H1 (cell line): ENCODE results near the gene ADAT3. TPM values are rescaled to one million over a fixed set of nuclear protein-coding genes. Genes with fewer than 3 reads are reported as not detected.
A peak's percentile ranks its signal among the peaks of the same experiment; 100 is the strongest.

Source experiments
- CTCF ChIA-PET: fragments of 300-600 bp; sonication (Branson Sonifier 250); formaldehyde crosslinking; loops from one replicate; lab custom pipeline; 2021; ENCODE audit not compliant: partially characterized antibody; lab: Charles Lee
- POLR2A ChIA-PET: fragments of 300-600 bp; sonication (Branson Sonifier 250); formaldehyde crosslinking; loops from one replicate; lab custom pipeline; 2021; ENCODE audit warnings: inconsistent platforms; ENCODE audit not compliant: partially characterized antibody; lab: Charles Lee
- DNase-seq, 2 experiments: peaks; one replicate each; pipeline versions ENCODE4 v3.0.0 to v3.0.0-alpha.2; 2010 to 2022; ENCODE audit warnings: low spot score in 2 of 2, low read depth in 1 of 2, mixed read lengths in 1 of 2
- FAIRE-seq: peaks from 2 replicates; lab custom pipeline; 2011; peaks lifted over from hg19 to GRCh38; lab: Jason Lieb, UNC
- H2AFZ ChIP-seq: 2 replicates; pipeline ENCODE4 v1.8.1; 2012; ENCODE audit warnings: low read length, inconsistent platforms
- H2AK5ac ChIP-seq: 2 replicates; pipeline ENCODE4 v1.6.1; 2013; ENCODE audit warnings: low read depth, low read length
- H2BK120ac ChIP-seq: replicated peaks from 2 replicates; pipeline ENCODE3; 2013; ENCODE audit warnings: low read depth, low read length, inconsistent platforms
- H2BK12ac ChIP-seq: 2 replicates; pipeline ENCODE4 v1.6.1; 2013; ENCODE audit warnings: low read depth, low read length
- H2BK15ac ChIP-seq: 2 replicates; pipeline ENCODE4 v1.6.1; 2013; ENCODE audit warnings: low read length
- H2BK20ac ChIP-seq: 2 replicates; pipeline ENCODE4 v1.6.1; 2013; ENCODE audit warnings: low read length
- H2BK5ac ChIP-seq: 2 replicates; pipeline ENCODE4 v1.6.1; 2013; ENCODE audit warnings: low read depth, low read length
- H3K14ac ChIP-seq: 2 replicates; pipeline ENCODE4 v1.6.1; 2013; ENCODE audit warnings: inconsistent platforms; ENCODE audit not compliant: insufficient read length
- H3K18ac ChIP-seq: 2 replicates; pipeline ENCODE4 v1.6.1; 2013; ENCODE audit warnings: low read length; ENCODE audit errors: extremely low read depth
- H3K23ac ChIP-seq: 2 replicates; pipeline ENCODE4 v1.6.1; 2013; ENCODE audit warnings: inconsistent platforms; ENCODE audit not compliant: insufficient read length
- H3K23me2 ChIP-seq: 2 replicates; pipeline ENCODE4 v1.6.1; 2013; ENCODE audit warnings: low read depth, low read length
- H3K27ac ChIP-seq: 2 replicates; pipeline ENCODE4 v1.6.1; 2011; ENCODE audit warnings: low read depth, low read length, inconsistent platforms
- H3K27me3 ChIP-seq, 4 experiments: replicated peaks in 1 of 4; 1 replicate in 1 of 4; 2 replicates in 3 of 4; pipeline versions ENCODE4 v1.6.1 to v1.8.1; 2011 to 2013; ENCODE audit warnings: low read length in 3 of 4, mild to moderate bottlenecking in 3 of 4, inconsistent platforms in 2 of 4, mixed read lengths in 2 of 4, moderate library complexity in 1 of 4; ENCODE audit not compliant: control insufficient read depth in 3 of 4, insufficient read depth in 3 of 4; ENCODE audit errors: extremely low read depth in 1 of 4
- H3K36me3 ChIP-seq, 4 experiments: 2 replicates each; pipeline versions ENCODE4 v1.6.1 to v1.8.1; 2011 to 2013; ENCODE audit warnings: mild to moderate bottlenecking in 4 of 4, low read length in 3 of 4, moderate library complexity in 2 of 4, control low read depth in 1 of 4, inconsistent platforms in 1 of 4; ENCODE audit not compliant: insufficient read depth in 4 of 4, control insufficient read depth in 2 of 4
- H3K4ac ChIP-seq: replicated peaks from 2 replicates; pipeline ENCODE3; 2013; ENCODE audit warnings: low read length, low read depth, mixed read lengths, inconsistent platforms; ENCODE audit not compliant: insufficient read length
- H3K4me1 ChIP-seq, 4 experiments: replicated peaks in 1 of 4; 1 replicate in 1 of 4; 2 replicates in 3 of 4; pipeline versions ENCODE4 v1.6.1 to v1.8.1; 2011 to 2013; ENCODE audit warnings: low read length in 3 of 4, inconsistent platforms in 2 of 4, mixed read lengths in 1 of 4; ENCODE audit not compliant: insufficient read depth in 4 of 4, control insufficient read depth in 3 of 4
- H3K4me2 ChIP-seq, 2 experiments: 2 replicates each; pipeline versions ENCODE4 v1.6.1 to v1.8.1; 2011 to 2013; ENCODE audit warnings: low read depth in 2 of 2, low read length in 2 of 2, control low read depth in 1 of 2, inconsistent platforms in 1 of 2, mild to moderate bottlenecking in 1 of 2; ENCODE audit not compliant: insufficient read depth in 1 of 2
- H3K4me3 ChIP-seq, 4 experiments: fragments of 200-600, 300-600 bp in 1 of 4; sonication (generic), shearing (Covaris generic), sonication (Bioruptor Twin) in 1 of 4; 2 replicates each; pipeline versions ENCODE4 v1.5.1 to v1.8.1; 2011 to 2016; ENCODE audit warnings: low read length in 4 of 4, low read depth in 3 of 4, control low read depth in 2 of 4, inconsistent platforms in 2 of 4, mild to moderate bottlenecking in 2 of 4, mixed read lengths in 1 of 4, moderate library complexity in 1 of 4; ENCODE audit not compliant: insufficient read depth in 2 of 4; ENCODE audit errors: extremely low read depth in 1 of 4
- H3K56ac ChIP-seq: replicated peaks from 2 replicates; pipeline ENCODE3; 2013; ENCODE audit warnings: low read depth, mild to moderate bottlenecking, mixed read lengths, low read length, inconsistent platforms; ENCODE audit not compliant: insufficient read length
- H3K79me1 ChIP-seq: 2 replicates; pipeline ENCODE4 v1.6.1; 2013; ENCODE audit warnings: low read depth, low read length, control low read depth
- H3K79me2 ChIP-seq, 2 experiments: 2 replicates each; pipeline versions ENCODE4 v1.6.1 to v1.8.1; 2012 to 2013; ENCODE audit warnings: low read length in 2 of 2, mild to moderate bottlenecking in 2 of 2, inconsistent platforms in 1 of 2; ENCODE audit not compliant: insufficient read depth in 2 of 2, control insufficient read depth in 1 of 2
- H3K9ac ChIP-seq, 4 experiments: replicated peaks in 1 of 4; 1 replicate in 1 of 4; 2 replicates in 3 of 4; pipeline versions ENCODE4 v1.6.1 to v1.8.1; 2011 to 2013; ENCODE audit warnings: low read depth in 3 of 4, low read length in 3 of 4, control low read depth in 2 of 4, mild to moderate bottlenecking in 2 of 4, moderate library complexity in 2 of 4, inconsistent platforms in 1 of 4; ENCODE audit errors: extremely low read depth in 1 of 4
- H3K9me3 ChIP-seq, 2 experiments: 2 replicates each; pipeline versions ENCODE4 v1.6.1 to v1.8.1; 2012 to 2013; ENCODE audit warnings: mild to moderate bottlenecking in 2 of 2, moderate library complexity in 2 of 2, control low read depth in 1 of 2, inconsistent platforms in 1 of 2, low read depth in 1 of 2, low read length in 1 of 2, mixed read lengths in 1 of 2; ENCODE audit not compliant: insufficient read depth in 2 of 2
- H4K20me1 ChIP-seq, 2 experiments: replicated peaks in 1 of 2; 2 replicates each; pipeline versions ENCODE3 to v1.8.1; 2011 to 2013; ENCODE audit warnings: inconsistent platforms in 2 of 2, low read length in 2 of 2, mild to moderate bottlenecking in 1 of 2; ENCODE audit not compliant: insufficient read depth in 2 of 2, control insufficient read depth in 1 of 2
- H4K5ac ChIP-seq: 2 replicates; pipeline ENCODE4 v1.6.1; 2013; ENCODE audit warnings: low read length, low read depth, mixed read lengths, inconsistent platforms; ENCODE audit not compliant: insufficient read length
- H4K8ac ChIP-seq: 2 replicates; pipeline ENCODE4 v1.8.0; 2013; ENCODE audit warnings: mild to moderate bottlenecking, moderate library complexity, low read length, inconsistent platforms; ENCODE audit not compliant: insufficient read depth; ENCODE audit errors: extremely low read depth
- H4K91ac ChIP-seq: replicated peaks from 2 replicates; pipeline ENCODE3; 2013; ENCODE audit warnings: low read length, mixed read lengths, inconsistent platforms; ENCODE audit not compliant: insufficient read length
- ATF2 ChIP-seq: IDR thresholded peaks from 2 replicates; pipeline ENCODE4 v1.6.1; 2012; ENCODE audit warnings: low read length, inconsistent platforms
- CBX5 ChIP-seq: fragments of 300-800, 300-1000 bp; sonication (generic); IDR thresholded peaks from 2 replicates; pipeline ENCODE4 v1.7.1; 2016; ENCODE audit warnings: antibody characterized with exemption, low read length, low read depth
- EZH2 ChIP-seq: fragments of 200-600 bp; sonication (generic); IDR thresholded peaks from 2 replicates; pipeline ENCODE4 v1.7.1; 2012; ENCODE audit warnings: low read depth, mild to moderate bottlenecking, moderate library complexity, low read length, inconsistent platforms; ENCODE audit not compliant: severe bottlenecking
- GABPA ChIP-seq: IDR thresholded peaks from 2 replicates; pipeline ENCODE4 v1.6.1; 2011; ENCODE audit warnings: mild to moderate bottlenecking, low read length, moderate library complexity, borderline replicate concordance; ENCODE audit not compliant: insufficient read depth
- GTF2F1 ChIP-seq: IDR thresholded peaks from 2 replicates; pipeline ENCODE4 v1.6.1; 2012; ENCODE audit warnings: low read depth, low read length, improper control_type of control experiment, borderline replicate concordance
- POLR2A ChIP-seq, 2 experiments: IDR thresholded peaks; 1 replicate in 1 of 2; 2 replicates in 1 of 2; pipeline ENCODE4 v1.6.1; 2011; ENCODE audit warnings: low read depth in 2 of 2, low read length in 2 of 2, mild to moderate bottlenecking in 2 of 2; ENCODE audit errors: control extremely low read depth in 1 of 2
- POU5F1 ChIP-seq: IDR thresholded peaks from 2 replicates; pipeline ENCODE4 v1.6.1; 2011; ENCODE audit warnings: low read depth, mild to moderate bottlenecking, low read length, moderate library complexity
- RAD21 ChIP-seq, 2 experiments: IDR thresholded peaks in 1 of 2; conservative IDR thresholded peaks in 1 of 2; 2 replicates each; pipeline ENCODE4 v1.6.1; 2011; ENCODE audit warnings: low read depth in 2 of 2, low read length in 2 of 2, improper control_type of control experiment in 1 of 2, inconsistent platforms in 1 of 2, mild to moderate bottlenecking in 1 of 2, moderate library complexity in 1 of 2
- TAF1 ChIP-seq: IDR thresholded peaks from 2 replicates; pipeline ENCODE4 v1.6.1; 2011; ENCODE audit warnings: mild to moderate bottlenecking, low read depth, low read length
- TCF12 ChIP-seq: IDR thresholded peaks from 2 replicates; pipeline ENCODE4 v1.6.1; 2011; ENCODE audit warnings: low read depth, mild to moderate bottlenecking, low read length
- ZNF274 ChIP-seq: IDR thresholded peaks from 2 replicates; pipeline ENCODE4 v1.7.0; 2012; ENCODE audit warnings: low read length, borderline replicate concordance; ENCODE audit errors: extremely low read depth
- WGBS, 2 experiments: shearing (Covaris generic) in 1 of 2; methylation state at CpG; one replicate each; pipeline versions ENCODE4 v1.1.6 to v1.1.7; 2013 to 2015; ENCODE audit warnings: low lambda C conversion rate in 2 of 2, mixed read lengths in 2 of 2, inconsistent platforms in 1 of 2, low coverage in 1 of 2, missing lambda C conversion rate in 1 of 2; ENCODE audit not compliant: insufficient replicate concordance in 2 of 2, insufficient coverage in 1 of 2, insufficient read length in 1 of 2; ENCODE audit errors: extremely low coverage in 1 of 2, missing lambda C conversion rate in 1 of 2; 5-methylcytosine and 5-hydroxymethylcytosine counted together
- polyA plus RNA-seq, 7 experiments: library from polyadenylated mRNA; depleted of rRNA in 3 of 7; stranded (reverse) in 5 of 7; unstranded in 2 of 7; fragments of >200 nt in 5 of 7; fragments of 200-250 nt in 2 of 7; gene quantifications; 1 replicate in 5 of 7; 2 replicates in 1 of 7; 4 replicates in 1 of 7; pipeline versions ENCODE4 v1.2.1 to v1.2.3, GENCODE V29; 2011 to 2013; ENCODE audit warnings: missing spikeins in 2 of 7, mixed read lengths in 2 of 7
- total RNA-seq: library from RNA; stranded (reverse); fragmentation: NEBNext Ultra II Directional; extraction: Animal tissue kit (Norgen Biotek cat#: 25700); gene quantifications from 2 replicates; pipeline ENCODE4 v1.2.1, GENCODE V29; 2021

Gene ADAT3
- total and polyA plus RNA-seq, 2 of the 8 experiments (the other 6 are each of a cell fraction or from before 2014, with no cell fraction given): 5.4 to 10.8 TPM

- peaks cover 22% of the 10 kb centered on the region for H3K79me1 ChIP-seq
- no peak overlapping the region for H3K14ac ChIP-seq
- no peak overlapping the region for H2BK20ac ChIP-seq
- H2BK5ac ChIP-seq: no peak overlapping the region
- H3K4me2 ChIP-seq: peak overlapping the region in 1 of 2 experiments; percentile 39; a peak in 1 of 4 replicates
- H4K8ac ChIP-seq: peak overlapping the region; percentile 89; the same call in 1 of the 2 replicates
- no peaks in the 10 kb centered on the region for H3K27me3 ChIP-seq
- H3K9me3 ChIP-seq: no peaks in the 10 kb centered on the region; a peak in 1 of 4 replicates
- H3K23ac ChIP-seq: no peak overlapping the region
- POLR2A ChIA-PET: interaction anchor here (0.5 to 3.4 kb wide), 8 partner anchors 9 to 342 kb away, joined by 3 to 13 read pairs (median 3); no protein-coding TSS in a partner anchor
- H4K91ac ChIP-seq: no peak overlapping the region
- peaks cover 12% of the 10 kb centered on the region; the same call in 1 of the 2 replicates for H3K23me2 ChIP-seq
- no peak overlapping the region for H2AFZ ChIP-seq
- H4K5ac ChIP-seq: no peak overlapping the region
- peaks cover 66 to 85% of the 10 kb centered on the region in 2 experiments for H3K79me2 ChIP-seq
- no peak overlapping the region for H2BK15ac ChIP-seq
- no peak overlapping the region for H3K27ac ChIP-seq
- no peak overlapping the region for H3K9ac ChIP-seq
- H3K4ac ChIP-seq: no peak overlapping the region
- H3K36me3 ChIP-seq: no peaks in the 10 kb centered on the region; a peak in 1 of 8 replicates
- no peak overlapping the region for H2BK12ac ChIP-seq
- H3K4me3 ChIP-seq: no peak overlapping the region
- CTCF ChIA-PET: interaction anchor here (0.6 to 3.6 kb wide), 37 partner anchors 8 to 1241 kb away, joined by 3 to 23 read pairs (median 5); partner anchors contain the start of gene ABHD17A
- FAIRE-seq (peak; percentile 71), DNase-seq (peak in 1 of 2 experiments; percentile 92)
- H3K18ac ChIP-seq: no peak overlapping the region
- H4K20me1 ChIP-seq: peaks cover 43 to 52% of the 10 kb centered on the region in 2 experiments
- no peak overlapping the region for H2BK120ac ChIP-seq
- 52% methylated on average over 18 of the region's 18 CpGs; no CpG with 5 or more reads in 1 of the 2 experiments for WGBS, 2 experiments
- H3K56ac ChIP-seq: no peak overlapping the region
- no peak overlapping the region for H2AK5ac ChIP-seq
- H3K4me1 ChIP-seq: peaks cover 0 to 19% (median 9%) of the 10 kb centered on the region in 4 experiments; a peak in 6 of 7 replicates
- peak; percentile 66 to 73 for TF ChIP-seq RAD21 (IDR thresholded peaks at IDR 0.05 in 1 of 2, conservative IDR thresholded peaks at IDR 0.05 in 1 of 2; ENCODE audit: low read depth in 2 of 2, low read length in 2 of 2)
- TF ChIP-seq TCF12: no peak
- TF ChIP-seq POU5F1: no peak
- TF ChIP-seq CBX5: no peak
- no peak for TF ChIP-seq EZH2
- TF ChIP-seq GABPA: peak; percentile 82; the same call in 1 of the 2 replicates
- no peak for TF ChIP-seq GTF2F1
- TF ChIP-seq ZNF274: no peak
- TF ChIP-seq POLR2A (IDR thresholded peaks at IDR 0.05; ENCODE audit: control extremely low read depth in 1 of 2, low read depth in 2 of 2, low read length in 2 of 2): no peak
- TF ChIP-seq ATF2: no peak
- TF ChIP-seq TAF1: no peak
Measured at GRCh38 chr19:1945899-1946298, 40.7 kb downstream of the ADAT3 start.
